ENCODE measurements around the gene KDM4C. TPM values are rescaled to one million over a fixed set of nuclear protein-coding genes. Genes with fewer than 3 reads are reported as not detected.

Gene KDM4C
- polyA plus RNA-seq, 4 donors, result 12.6 to 27.3 (median 18.9) TPM

DNA sequence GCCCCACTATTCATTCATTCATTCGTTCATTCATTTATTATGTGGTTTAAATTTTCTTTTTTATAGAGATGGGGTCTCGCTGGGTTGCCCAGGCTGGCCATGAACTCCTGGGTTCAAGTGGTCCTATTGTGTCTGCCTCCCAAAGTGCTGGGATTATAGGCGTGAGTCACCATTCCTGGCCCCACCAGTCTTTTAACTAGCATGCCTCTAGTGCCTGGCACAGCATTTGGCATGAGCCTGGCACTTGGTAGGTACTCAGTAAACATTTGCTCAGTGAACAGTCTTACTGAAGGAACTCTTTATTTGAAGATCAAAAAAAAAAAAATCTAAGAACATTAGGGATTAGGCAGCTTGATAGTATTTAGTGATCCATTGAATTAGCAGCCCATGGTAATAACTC, 98.1 kb downstream of the KDM4C start:
- DNase-seq (no peak), FAIRE-seq (no peak)
- H3K27ac ChIP-seq (ENCODE audit: low read depth in 1 of 3, low read length in 2 of 3), result no peak overlapping the region
- no peak overlapping the region for H3K4me3 ChIP-seq (ENCODE audit: low read depth in 1 of 3, low read length in 3 of 3)
- no peaks in the 10 kb centered on the region for H3K4me1 ChIP-seq (ENCODE audit: control insufficient read depth in 3 of 3, insufficient read depth in 2 of 3, low read depth in 1 of 3, low read length in 2 of 3)
- no peaks in the 10 kb centered on the region for H3K27me3 ChIP-seq (ENCODE audit: control insufficient read depth in 3 of 3, insufficient read depth in 3 of 3, low read length in 3 of 3)
- H3K9me3 ChIP-seq (ENCODE audit: control insufficient read depth in 2 of 2, insufficient read depth in 1 of 2, low read depth in 1 of 2, low read length in 1 of 2), result no peaks in the 10 kb centered on the region
- 94 to 95% (median 95%) methylated on average over 3 of the region's 3 CpGs for WGBS, 3 donors
- H3K36me3 ChIP-seq (ENCODE audit: control insufficient read depth in 3 of 3, insufficient read depth in 2 of 3, low read depth in 1 of 3, low read length in 3 of 3), result peaks cover 3 to 27% (median 3%) of the 10 kb centered on the region in 3 donors

DNA sequence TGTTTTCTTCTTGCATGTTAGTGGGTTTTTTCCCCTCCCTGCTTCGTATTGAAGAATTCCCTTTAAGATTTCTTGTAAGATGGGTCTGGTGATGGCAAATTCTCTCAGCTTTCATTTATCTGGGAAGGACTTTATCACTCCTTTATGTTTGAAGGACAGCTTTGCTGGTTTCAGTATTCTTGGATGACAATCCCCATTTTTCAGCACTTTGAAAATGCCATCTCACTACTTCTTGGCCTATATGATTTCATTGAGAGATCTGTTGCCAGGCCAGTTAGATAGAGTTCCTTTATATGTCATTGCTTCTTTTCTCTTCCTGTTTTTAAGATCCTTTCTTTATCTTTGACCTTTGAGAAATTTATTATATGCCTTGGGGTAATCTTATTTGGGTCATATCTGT, 106.3 kb downstream of the KDM4C start:
- peaks cover 2 to 16% (median 4%) of the 10 kb centered on the region in 3 donors for H3K36me3 ChIP-seq (ENCODE audit: control insufficient read depth in 3 of 3, insufficient read depth in 2 of 3, low read depth in 1 of 3, low read length in 3 of 3)
- no peaks in the 10 kb centered on the region for H3K27me3 ChIP-seq (ENCODE audit: control insufficient read depth in 3 of 3, insufficient read depth in 3 of 3, low read length in 3 of 3)
- no peak for DNase-seq
- no peak for FAIRE-seq
- H3K27ac ChIP-seq (ENCODE audit: low read depth in 1 of 3, low read length in 2 of 3), result no peak overlapping the region
- H3K4me1 ChIP-seq (ENCODE audit: control insufficient read depth in 3 of 3, insufficient read depth in 2 of 3, low read depth in 1 of 3, low read length in 2 of 3), result no peaks in the 10 kb centered on the region
- H3K9me3 ChIP-seq (ENCODE audit: control insufficient read depth in 2 of 2, insufficient read depth in 1 of 2, low read depth in 1 of 2, low read length in 1 of 2), result peaks cover 0 to 20% of the 10 kb centered on the region in 2 donors
- 88 to 100% (median 95%) methylated on average over 1 of the region's 1 CpG for WGBS, 3 donors
- H3K4me3 ChIP-seq (ENCODE audit: low read depth in 1 of 3, low read length in 3 of 3), result no peak overlapping the region

DNA sequence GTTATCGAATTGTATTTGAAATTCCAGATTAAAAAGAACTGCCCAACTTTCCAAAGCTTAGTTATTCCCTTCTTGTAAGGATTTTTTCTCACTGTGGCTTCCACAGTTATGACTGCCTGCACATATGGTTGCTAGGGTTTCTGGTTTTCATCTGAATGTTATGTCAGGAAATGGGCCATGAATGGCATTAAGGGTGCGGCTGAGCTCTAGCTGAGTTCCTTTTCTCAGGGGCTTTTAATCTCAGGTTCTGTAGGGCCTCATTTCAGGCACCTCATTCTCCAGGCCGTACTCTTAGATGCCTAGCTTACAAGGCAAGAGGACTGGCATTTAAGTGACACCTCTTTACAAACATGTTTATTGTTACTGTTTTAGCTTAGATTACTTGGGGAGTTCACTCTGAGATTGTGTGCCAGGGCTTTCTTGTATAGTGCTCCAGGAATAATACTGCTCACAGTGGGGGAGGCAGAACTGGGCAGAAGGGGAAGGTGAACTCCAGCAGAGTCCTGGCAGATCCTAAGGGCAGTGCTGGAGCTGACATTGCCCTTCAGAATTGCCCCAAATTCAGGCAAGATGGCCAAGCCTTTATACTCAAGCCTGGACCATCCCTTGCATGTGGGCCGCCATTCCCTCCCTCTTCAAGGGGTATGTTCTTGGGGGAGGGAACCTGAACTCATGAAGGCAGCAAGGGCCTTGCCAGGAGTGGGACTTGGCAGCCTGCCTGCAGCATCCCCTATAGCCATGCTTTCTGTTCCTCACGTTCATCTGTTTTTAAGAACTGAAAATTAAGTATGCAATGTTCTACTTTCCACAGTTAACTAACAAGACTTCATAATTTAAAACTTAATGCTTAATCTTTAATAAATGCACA, 111.5 kb downstream of the KDM4C start:
- Histone ChIP-seq H3K36me3 (ENCODE audit: control insufficient read depth in 3 of 3, insufficient read depth in 2 of 3, low read depth in 1 of 3, low read length in 3 of 3) (peaks cover 2 to 8% (median 4%) of the 10 kb centered on the region in 3 donors), H3K9me3 (ENCODE audit: control insufficient read depth in 2 of 2, insufficient read depth in 1 of 2, low read depth in 1 of 2, low read length in 1 of 2) (peaks cover 0 to 12% of the 10 kb centered on the region in 2 donors), H3K27me3 (ENCODE audit: control insufficient read depth in 3 of 3, insufficient read depth in 3 of 3, low read length in 3 of 3) (no peaks in the 10 kb centered on the region), H3K27ac (ENCODE audit: low read depth in 1 of 3, low read length in 2 of 3) (no peak overlapping the region), H3K4me1 (ENCODE audit: control insufficient read depth in 3 of 3, insufficient read depth in 2 of 3, low read depth in 1 of 3, low read length in 2 of 3) (no peaks in the 10 kb centered on the region), H3K4me3 (ENCODE audit: low read depth in 1 of 3, low read length in 3 of 3) (no peak overlapping the region)
- DNase-seq, result no peak
- WGBS, 3 donors, result 80 to 97% (median 91%) methylated on average over 5 of the region's 5 CpGs
- FAIRE-seq, result no peak

DNA sequence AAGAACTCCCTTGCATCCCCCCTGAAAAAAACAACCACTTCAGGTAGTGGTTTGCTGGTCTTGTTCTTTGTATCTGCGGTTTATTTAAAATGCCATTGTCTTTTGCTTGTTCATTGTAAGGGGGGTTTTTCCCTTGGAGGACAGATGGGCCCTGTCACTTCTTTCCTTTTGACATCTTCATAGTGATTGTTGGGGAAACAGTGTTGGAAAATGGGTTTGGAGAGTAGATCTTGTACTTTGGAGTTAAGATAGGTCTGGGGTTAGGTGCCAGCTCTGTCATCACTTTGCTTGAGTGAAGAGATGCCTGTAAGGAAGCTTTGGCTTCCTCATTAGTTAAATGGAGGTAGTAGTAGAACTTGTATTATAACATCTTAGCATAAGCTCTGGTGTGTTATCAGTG, 112.4 kb downstream of the KDM4C start:
- H3K4me1 ChIP-seq (ENCODE audit: control insufficient read depth in 3 of 3, insufficient read depth in 2 of 3, low read depth in 1 of 3, low read length in 2 of 3), result no peaks in the 10 kb centered on the region
- peaks cover 2 to 8% (median 4%) of the 10 kb centered on the region in 3 donors for H3K36me3 ChIP-seq (ENCODE audit: control insufficient read depth in 3 of 3, insufficient read depth in 2 of 3, low read depth in 1 of 3, low read length in 3 of 3)
- no peak overlapping the region for H3K4me3 ChIP-seq (ENCODE audit: low read depth in 1 of 3, low read length in 3 of 3)
- no peaks in the 10 kb centered on the region for H3K27me3 ChIP-seq (ENCODE audit: control insufficient read depth in 3 of 3, insufficient read depth in 3 of 3, low read length in 3 of 3)
- DNase-seq (no peak), FAIRE-seq (no peak)
- H3K9me3 ChIP-seq (ENCODE audit: control insufficient read depth in 2 of 2, insufficient read depth in 1 of 2, low read depth in 1 of 2, low read length in 1 of 2), result peaks cover 0 to 5% of the 10 kb centered on the region in 2 donors
- WGBS, 3 donors, result 91 to 97% (median 94%) methylated on average over 1 of the region's 1 CpG
- H3K27ac ChIP-seq (ENCODE audit: low read depth in 1 of 3, low read length in 2 of 3), result no peak overlapping the region

DNA sequence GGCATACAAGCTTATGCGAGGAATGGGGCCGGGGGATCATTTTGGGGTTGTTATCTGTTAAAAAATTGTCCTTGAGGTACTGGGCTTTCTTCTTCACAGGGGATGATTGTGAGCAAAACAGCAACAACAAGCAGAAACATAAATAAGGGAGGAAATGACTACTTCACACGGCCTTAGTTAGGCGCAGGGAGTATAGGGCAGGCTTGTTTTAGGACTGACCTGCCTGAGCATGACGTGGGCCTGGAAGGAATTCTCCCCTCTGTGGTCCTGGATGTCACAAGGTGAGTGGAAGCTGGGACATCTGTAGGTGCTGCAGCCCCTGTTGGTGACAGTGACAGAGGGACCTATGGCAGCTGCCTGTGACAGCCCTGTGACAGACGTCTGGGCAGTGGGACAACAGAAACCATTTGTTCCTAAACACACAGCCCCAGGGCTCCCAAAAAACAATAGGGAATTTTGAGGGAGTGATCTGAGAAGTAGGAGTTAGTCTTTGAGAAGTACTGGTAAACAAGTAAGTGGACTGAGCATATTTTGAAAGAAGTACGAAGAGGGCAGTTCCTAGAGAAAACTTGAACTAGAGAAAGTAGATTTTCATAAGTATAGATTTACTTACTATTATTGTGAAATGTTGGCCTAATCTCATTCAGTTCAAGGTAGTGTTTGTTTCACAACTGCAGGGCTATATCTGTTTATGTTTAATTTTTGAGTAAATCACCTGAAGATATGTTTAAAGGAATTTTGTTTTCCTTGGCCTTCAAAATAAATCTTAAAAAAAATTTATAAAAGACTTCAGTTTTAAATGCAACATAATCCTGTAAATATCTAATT, 113.1 kb downstream of the KDM4C start:
- no peak for FAIRE-seq
- Histone ChIP-seq H3K36me3 (ENCODE audit: control insufficient read depth in 3 of 3, insufficient read depth in 2 of 3, low read depth in 1 of 3, low read length in 3 of 3) (peaks cover 2 to 8% (median 4%) of the 10 kb centered on the region in 3 donors), H3K4me1 (ENCODE audit: control insufficient read depth in 3 of 3, insufficient read depth in 2 of 3, low read depth in 1 of 3, low read length in 2 of 3) (no peaks in the 10 kb centered on the region), H3K9me3 (ENCODE audit: control insufficient read depth in 2 of 2, insufficient read depth in 1 of 2, low read depth in 1 of 2, low read length in 1 of 2) (peaks cover 0 to 4% of the 10 kb centered on the region in 2 donors), H3K27me3 (ENCODE audit: control insufficient read depth in 3 of 3, insufficient read depth in 3 of 3, low read length in 3 of 3) (no peaks in the 10 kb centered on the region), H3K27ac (ENCODE audit: low read depth in 1 of 3, low read length in 2 of 3) (no peak overlapping the region), H3K4me3 (ENCODE audit: low read depth in 1 of 3, low read length in 3 of 3) (no peak overlapping the region)
- WGBS, 3 donors, result 85 to 95% (median 92%) methylated on average over 7 of the region's 7 CpGs
- DNase-seq, result no peak

DNA sequence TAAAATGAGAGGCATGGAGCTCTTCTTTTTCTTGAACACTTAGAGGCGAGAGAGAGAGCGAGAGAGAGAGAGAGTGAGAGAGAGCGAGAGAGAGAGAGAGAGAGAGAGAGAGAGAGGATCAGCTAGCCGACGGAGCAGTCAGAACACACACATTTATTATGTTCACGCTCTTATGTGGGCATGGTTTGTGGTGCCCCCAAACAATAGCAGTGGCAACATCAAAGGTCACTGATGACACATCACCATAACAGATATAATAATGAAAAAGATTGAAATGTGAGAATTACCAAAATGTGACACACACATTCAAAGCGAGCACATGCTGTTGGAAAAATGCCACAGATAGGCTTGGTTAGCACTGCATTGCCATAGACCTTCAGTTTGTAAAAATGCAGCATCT, 116.1 kb downstream of the KDM4C start:
- H3K4me1 ChIP-seq (ENCODE audit: control insufficient read depth in 3 of 3, insufficient read depth in 2 of 3, low read depth in 1 of 3, low read length in 2 of 3), result no peaks in the 10 kb centered on the region
- FAIRE-seq (no peak), DNase-seq (no peak)
- peaks cover 0 to 5% (median 0%) of the 10 kb centered on the region in 3 donors for H3K36me3 ChIP-seq (ENCODE audit: control insufficient read depth in 3 of 3, insufficient read depth in 2 of 3, low read depth in 1 of 3, low read length in 3 of 3)
- no peaks in the 10 kb centered on the region for H3K9me3 ChIP-seq (ENCODE audit: control insufficient read depth in 2 of 2, insufficient read depth in 1 of 2, low read depth in 1 of 2, low read length in 1 of 2)
- WGBS, 3 donors, result 69 to 92% (median 79%) methylated on average over 7 of the region's 7 CpGs
- no peaks in the 10 kb centered on the region for H3K27me3 ChIP-seq (ENCODE audit: control insufficient read depth in 3 of 3, insufficient read depth in 3 of 3, low read length in 3 of 3)
- no peak overlapping the region for H3K4me3 ChIP-seq (ENCODE audit: low read depth in 1 of 3, low read length in 3 of 3)
- H3K27ac ChIP-seq (ENCODE audit: low read depth in 1 of 3, low read length in 2 of 3), result no peak overlapping the region

DNA sequence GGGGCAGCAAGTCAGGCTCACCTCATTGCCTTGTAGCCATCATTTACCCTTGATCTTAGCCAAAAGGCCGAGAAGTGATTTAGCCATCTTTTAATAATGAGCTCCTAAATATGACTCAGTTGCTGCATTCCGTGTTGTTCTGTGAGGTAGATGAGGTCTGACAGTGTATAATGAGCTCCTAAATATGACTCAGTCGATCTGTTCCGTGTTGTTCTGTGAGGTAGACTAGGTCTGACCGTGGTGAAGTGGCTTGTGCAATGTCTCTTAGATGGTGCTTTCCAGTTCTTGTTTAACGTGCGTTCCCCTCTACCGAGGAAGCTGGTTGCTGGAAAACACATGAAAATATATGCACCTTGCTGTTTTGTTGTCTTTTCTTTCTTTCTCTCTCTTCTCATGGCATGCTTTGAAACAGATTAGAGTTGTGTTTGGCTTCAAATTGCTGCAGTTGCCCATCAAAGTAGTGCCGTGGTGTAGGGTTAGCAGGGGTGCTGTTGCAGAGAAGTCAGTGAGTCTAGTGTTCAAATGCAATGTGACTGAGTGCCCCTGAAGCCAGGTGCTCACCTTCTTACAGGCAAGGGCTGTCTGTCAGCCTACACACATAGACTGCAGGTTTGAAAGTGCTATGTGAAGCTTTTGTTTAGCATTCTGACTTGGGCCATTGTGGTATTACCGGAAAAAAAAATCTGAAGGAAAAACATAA, 118.6 kb downstream of the KDM4C start:
- no peaks in the 10 kb centered on the region for H3K27me3 ChIP-seq (ENCODE audit: control insufficient read depth in 3 of 3, insufficient read depth in 3 of 3, low read length in 3 of 3)
- DNase-seq (no peak), FAIRE-seq (no peak)
- H3K4me3 ChIP-seq (ENCODE audit: low read depth in 1 of 3, low read length in 3 of 3), result no peak overlapping the region
- no peaks in the 10 kb centered on the region for H3K9me3 ChIP-seq (ENCODE audit: control insufficient read depth in 2 of 2, insufficient read depth in 1 of 2, low read depth in 1 of 2, low read length in 1 of 2)
- peaks cover 0 to 2% (median 0%) of the 10 kb centered on the region in 3 donors for H3K36me3 ChIP-seq (ENCODE audit: control insufficient read depth in 3 of 3, insufficient read depth in 2 of 3, low read depth in 1 of 3, low read length in 3 of 3)
- no peaks in the 10 kb centered on the region for H3K4me1 ChIP-seq (ENCODE audit: control insufficient read depth in 3 of 3, insufficient read depth in 2 of 3, low read depth in 1 of 3, low read length in 2 of 3)
- no peak overlapping the region for H3K27ac ChIP-seq (ENCODE audit: low read depth in 1 of 3, low read length in 2 of 3)
- WGBS, 3 donors, result 94 to 95% (median 94%) methylated on average over 10 of the region's 10 CpGs

DNA sequence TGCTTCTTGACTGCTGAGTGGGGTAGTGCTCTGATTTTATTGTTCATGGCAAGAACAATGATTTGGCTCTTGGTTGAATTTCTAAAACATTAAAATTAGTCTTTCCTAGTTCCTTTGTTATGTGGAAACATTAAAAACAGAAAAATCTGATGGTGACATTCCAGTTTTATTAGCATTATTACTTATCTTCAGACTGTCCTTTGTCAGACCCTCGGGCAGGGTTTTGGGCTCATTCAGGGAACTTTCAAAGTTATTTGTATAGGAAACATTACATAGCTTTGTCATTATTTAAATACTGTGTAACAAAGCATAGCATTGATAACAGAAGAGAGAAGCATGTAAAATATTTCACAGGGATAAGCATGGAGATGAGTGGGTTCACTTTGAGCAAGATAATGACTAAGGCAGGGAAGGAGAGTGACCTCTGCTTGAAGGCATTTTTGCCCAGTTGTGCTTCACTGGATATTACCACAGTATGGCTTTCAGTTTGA, 119.9 kb downstream of the KDM4C start:
- DNase-seq (no peak), FAIRE-seq (no peak)
- Histone ChIP-seq H3K36me3 (ENCODE audit: control insufficient read depth in 3 of 3, insufficient read depth in 2 of 3, low read depth in 1 of 3, low read length in 3 of 3) (peaks cover 0 to 2% (median 0%) of the 10 kb centered on the region in 3 donors), H3K27me3 (ENCODE audit: control insufficient read depth in 3 of 3, insufficient read depth in 3 of 3, low read length in 3 of 3) (no peaks in the 10 kb centered on the region), H3K4me3 (ENCODE audit: low read depth in 1 of 3, low read length in 3 of 3) (no peak overlapping the region), H3K27ac (ENCODE audit: low read depth in 1 of 3, low read length in 2 of 3) (no peak overlapping the region), H3K9me3 (ENCODE audit: control insufficient read depth in 2 of 2, insufficient read depth in 1 of 2, low read depth in 1 of 2, low read length in 1 of 2) (no peaks in the 10 kb centered on the region), H3K4me1 (ENCODE audit: control insufficient read depth in 3 of 3, insufficient read depth in 2 of 3, low read depth in 1 of 3, low read length in 2 of 3) (no peaks in the 10 kb centered on the region)
- 90 to 97% (median 97%) methylated on average over 1 of the region's 1 CpG for WGBS, 3 donors
